HG02973 (cell line): ENCODE results near the gene LRRC8E.

Experiments used
- ATAC-seq: cut with Tn5 transposase; IDR thresholded peaks from one replicate; pipeline ENCODE4 v1.9.1; 2021; ENCODE audit warnings: moderate library complexity; ENCODE audit not compliant: unreplicated experiment

The LRRC8E gene

DNA sequence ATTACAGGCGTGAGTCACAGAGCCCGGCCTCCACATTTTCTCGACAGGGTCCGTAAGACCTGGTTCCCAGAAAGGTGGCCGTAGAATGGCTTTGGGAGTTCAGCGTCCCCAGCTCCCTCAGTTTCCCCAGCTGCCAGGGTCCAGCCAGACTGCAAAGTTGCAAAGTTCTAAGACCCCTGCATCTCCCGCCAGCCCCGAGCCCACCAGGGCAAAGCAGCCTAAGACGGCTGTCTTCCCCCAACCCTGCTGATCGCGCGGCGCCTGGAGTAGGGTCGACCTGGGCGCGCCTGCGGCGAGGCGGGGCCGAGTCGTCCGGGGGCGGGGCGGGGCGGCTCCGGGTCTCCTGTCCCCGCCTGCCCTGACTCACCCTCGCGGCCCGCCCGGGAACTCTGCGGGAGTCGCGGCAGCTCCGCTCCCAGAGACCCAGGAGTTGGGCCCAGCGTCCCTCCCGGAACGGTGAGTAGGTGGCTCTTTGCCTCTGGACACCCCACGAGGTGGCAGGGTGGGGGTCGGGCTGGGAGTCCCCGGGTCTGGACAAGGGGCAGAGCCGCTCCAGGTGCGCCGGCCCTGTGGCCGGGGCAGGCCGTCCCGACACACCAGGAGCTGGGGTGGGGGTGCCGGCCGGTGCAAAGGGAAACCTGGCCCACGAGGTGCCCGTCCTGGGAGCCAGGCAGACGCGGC, at the start of gene LRRC8E:
LRRC8E (plus strand) TSS at position 366 of the 681 bp plus-strand sequence. CDS start 7,094 bp downstream, outside the sequence.
- no peak for ATAC-seq

DNA sequence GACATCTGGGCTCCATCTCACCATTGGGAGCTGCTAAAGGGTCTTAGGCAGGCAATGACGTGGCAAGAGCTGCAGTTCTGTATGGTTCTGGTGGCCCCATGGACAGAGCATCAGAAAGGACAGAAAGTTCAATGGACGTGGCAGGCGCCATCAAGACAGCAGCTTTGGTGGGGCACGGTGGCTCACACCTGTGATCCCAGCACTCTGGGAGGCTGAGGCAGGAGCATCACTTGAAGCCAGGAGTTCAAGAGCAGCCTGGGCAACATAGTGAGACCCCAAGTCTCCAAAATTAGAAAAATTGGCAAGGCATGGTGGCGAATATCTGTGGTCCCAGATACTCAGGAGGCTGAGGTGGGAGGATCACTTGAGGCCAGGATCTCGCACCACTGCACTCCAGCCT, 48.8 kb upstream of the LRRC8E start:
- ATAC-seq: no peak

DNA sequence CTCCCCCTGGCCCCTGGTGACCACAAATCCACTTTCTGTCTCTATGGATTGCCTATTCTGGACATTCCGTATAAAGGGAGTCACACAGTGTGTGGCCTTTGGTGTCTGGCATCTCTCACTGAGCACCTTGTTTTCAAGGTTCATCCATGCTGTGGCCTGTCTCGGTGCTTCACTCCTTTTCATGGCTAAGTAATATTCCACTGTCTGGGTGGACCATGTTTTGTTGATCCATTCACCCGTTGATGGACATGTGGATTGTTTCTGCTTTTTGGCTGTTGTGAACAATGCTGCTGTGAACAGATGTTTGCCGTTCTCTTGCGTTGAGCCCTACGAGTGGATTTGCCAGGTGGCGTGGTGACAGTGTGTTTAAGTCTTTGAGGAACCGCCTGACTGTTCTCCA, 47.7 kb upstream of the LRRC8E start:
- ATAC-seq: no peak

DNA sequence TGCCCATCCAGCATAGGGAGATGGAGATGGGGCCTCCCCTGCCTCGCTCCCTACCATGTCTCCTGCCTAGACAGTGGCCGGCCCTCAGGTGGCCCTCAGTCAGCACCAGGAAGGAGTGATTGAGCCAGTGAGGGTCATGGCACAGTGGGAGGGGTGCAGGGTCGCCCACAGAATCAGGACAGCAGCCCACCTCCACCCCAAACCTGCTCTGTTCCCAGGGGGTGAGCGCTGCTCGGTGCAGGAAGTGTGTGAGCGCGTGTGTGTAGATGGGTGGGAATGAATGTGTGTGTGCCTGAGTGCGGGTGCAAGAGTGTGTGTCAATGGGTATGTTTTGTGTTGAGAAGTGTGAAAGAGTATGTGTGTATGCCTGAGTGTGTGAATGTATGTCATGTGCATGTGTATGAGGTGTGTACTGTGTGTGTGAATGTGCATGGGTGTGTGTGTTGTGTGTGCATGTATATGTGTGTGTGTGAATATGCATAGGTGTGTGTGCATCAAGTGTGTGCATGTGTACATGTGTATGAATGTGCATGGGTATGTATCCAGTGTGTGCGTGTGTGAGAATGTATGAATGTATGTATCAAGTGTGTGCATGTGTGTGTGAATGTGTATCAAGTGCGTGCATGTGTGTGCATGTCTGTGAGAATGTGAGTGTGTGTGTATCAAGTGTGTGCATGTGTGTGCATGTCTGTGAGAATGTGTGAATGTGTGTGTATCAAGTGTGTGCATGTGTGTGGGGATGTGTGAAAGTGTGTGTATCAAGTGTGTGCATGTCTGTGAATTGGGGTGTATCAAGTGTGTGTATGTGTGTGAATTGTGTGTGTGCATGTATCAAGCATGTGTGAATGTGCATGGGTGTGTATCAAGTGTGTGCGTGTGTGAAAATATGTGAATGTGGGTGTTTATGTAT, 46.3 kb upstream of the LRRC8E start:
- ATAC-seq: no peak

DNA sequence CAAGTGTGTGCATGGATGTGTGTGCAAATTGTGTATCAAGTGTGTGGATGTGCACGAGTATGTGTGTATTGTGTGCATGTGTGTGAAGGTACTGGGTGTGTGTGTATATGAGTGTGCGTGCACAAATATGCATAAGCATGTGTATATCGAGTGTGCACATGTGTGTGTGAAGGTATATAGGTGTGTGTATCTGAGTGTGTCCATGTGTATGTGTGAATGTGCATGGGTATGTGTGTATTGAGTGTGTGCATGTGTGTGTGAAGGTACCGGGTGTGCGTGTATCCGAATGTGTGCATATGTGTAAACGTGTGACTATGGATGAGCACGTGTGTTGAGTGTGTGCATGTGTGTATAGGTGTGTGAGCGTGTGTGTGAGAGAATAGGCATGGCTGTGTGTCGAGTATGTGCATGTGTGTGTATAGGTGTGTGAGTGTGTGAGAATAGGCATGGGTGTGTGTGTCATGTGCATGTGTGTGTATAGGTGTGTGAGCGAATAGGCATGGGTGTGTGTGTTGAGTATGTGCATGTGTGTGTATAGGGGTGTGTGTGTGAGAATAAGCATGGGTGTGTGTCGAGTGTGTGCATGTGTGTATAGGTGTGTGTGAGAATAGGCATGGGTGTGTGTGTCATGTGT, 45.5 kb upstream of the LRRC8E start:
- ATAC-seq: no peak

DNA sequence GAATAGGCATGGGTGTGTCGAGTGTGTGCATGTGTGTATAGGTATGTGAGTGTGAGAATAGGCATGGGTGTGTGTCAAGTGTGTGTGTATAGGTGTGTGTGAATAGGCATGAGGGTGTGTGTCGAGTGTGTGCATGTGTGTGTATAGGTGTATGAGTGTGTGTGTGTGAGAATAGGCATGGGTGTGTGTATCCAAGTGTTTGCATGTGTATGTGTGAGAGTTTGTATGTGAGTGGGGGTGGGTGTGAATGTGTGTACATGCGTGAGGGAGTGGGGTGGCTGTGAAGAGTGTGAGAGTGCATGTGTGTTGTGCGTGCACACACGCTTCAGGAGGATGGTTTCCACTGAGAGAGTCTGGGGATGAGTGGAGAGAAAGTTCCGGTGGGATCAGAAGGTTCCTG, 44.8 kb upstream of the LRRC8E start:
- ATAC-seq: no peak

DNA sequence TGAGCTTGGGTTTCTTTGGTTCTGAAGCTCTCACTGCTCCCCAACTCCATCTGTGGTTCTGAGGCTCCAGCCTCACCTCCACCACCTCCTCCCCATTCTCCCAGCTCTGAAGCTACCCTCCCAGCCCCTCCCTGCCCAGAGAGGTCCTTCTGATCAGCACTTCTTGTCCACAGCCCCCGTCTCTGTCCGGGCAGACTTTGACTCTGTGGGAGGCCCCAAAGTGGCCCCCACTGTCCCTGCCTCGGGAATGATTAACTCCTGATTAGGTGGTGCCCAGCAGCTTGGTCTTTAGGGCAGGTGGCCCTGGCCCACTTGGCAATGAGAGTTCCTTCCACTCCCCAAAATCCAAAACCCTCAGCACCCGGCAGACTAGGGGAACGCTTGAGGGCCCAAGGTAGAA, 43.9 kb upstream of the LRRC8E start:
- ATAC-seq: no peak

DNA sequence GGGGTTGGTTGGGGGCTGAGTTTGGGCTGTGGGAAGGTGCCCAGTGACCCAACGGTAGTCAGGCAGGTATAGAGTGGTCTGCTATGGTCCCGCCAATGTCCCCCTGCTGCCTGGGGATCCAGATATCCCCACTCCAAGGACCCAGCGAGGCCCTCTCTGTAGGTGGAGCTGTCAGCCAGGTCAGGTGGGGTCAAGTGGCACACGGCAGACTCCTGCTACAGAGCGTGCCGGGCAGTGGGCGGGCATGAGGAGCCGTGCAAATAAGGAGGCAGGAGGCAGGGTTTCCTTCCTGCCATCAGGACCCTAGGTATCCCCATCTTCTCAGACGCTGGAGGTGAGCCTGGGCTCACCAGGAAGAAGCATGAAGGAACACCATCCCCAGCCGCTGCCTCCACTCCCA, 43.4 kb upstream of the LRRC8E start:
- no peak for ATAC-seq

DNA sequence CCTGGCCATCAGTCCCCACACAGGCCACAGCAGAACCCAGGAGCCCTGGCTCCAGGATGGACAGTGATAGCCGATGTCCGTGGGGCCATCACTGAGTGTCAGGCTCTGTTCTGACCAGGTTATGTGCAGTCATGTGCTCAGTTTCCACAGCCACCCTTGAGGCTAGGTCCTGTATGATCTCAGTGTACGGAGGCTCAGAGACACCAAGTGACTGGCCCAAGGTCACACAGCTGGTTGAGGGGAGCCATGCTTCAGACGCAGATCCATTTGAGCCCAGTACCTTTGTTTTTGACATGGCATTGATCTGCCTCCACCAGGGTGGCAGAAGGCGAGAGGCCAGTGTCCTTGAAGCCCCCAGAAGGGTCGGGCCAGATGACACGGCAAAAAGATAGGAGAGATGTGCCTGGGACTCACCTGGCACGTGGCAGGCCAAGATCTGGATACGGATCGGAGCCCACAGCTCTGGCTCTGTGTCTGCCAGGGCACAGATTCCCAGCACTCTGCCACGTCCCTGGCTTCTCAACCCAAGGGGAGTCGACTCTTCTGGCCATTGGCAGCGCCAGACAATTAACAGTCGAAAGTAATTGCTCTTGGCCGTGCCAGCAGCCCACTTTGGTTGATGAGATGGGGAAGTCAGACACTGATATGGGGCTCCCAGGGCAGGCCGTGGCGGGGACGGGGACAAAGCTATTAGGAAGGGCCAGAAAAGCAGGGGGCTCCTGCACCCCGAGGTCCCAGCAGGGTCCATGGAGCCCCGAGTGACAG, 42.7 kb upstream of the LRRC8E start:
- ATAC-seq: no peak

DNA sequence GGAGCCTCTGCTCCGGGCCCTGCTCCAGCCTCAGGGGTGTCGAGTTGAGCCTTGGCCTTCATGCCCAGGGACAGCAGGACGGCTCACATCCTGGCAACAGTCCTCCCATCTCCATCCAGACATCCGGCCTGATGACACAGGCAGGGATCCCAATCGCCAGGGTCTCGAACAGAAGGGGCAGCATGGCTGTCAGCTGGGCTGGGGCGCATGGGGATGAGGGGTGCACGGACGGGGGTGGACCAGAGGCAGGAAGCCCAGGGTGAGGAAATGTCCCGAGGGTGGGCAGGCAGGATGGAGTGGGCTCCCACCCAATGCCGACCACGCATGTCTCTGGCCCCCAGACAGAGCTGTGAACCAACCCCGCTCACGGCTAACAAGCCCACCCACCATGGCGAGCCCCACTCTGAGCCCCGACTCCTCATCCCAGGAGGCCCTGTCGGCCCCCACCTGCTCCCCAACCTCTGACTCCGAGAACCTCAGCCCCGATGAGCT, 42.1 kb upstream of the LRRC8E start:
- no peak for ATAC-seq

DNA sequence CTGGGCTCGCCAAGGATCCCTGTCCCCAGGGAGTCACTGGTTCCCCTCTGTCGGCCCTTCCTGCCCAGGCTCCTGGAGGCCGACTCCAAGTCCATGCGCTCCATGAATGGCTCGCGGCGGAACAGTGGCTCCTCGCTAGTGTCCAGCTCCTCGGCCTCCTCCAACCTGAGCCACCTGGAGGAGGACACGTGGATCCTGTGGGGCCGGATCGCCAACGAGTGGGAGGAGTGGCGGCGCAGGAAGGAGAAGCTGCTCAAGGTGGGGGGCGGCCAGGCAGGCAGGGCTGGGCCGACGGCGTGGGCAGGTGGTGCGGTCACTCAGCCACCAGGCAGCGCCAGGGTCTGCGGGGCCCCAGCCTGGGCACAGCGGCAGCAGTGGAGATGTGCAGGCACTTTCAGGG, 40.6 kb upstream of the LRRC8E start:
- ATAC-seq: no peak

DNA sequence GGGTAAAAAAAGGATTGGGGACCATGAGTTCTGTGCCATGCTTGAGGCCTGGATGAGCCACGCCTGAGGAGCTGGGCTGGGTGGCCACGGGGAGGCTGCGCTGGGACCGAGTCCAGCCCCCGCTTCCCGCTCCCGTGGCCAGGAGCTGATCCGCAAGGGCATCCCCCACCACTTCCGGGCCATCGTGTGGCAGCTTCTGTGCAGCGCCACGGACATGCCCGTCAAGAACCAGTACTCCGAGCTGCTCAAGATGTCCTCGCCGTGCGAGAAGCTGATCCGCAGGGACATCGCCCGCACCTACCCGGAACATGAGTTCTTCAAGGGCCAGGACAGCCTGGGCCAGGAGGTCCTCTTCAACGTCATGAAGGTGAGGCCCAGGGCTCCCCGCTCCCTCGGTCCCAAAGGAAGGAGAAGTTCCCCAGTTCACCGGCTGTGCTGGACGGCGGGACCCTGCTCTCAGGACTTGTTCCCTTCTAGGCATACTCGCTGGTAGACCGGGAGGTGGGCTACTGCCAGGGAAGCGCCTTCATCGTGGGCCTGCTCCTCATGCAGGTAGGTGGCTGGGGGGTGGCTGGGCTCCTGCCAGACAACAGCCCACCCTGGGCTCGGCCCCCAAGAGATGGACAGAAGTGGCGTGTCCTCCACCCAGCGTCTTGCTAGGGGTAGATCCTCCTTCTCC, 39.4 kb upstream of the LRRC8E start:
- ATAC-seq: no peak

DNA sequence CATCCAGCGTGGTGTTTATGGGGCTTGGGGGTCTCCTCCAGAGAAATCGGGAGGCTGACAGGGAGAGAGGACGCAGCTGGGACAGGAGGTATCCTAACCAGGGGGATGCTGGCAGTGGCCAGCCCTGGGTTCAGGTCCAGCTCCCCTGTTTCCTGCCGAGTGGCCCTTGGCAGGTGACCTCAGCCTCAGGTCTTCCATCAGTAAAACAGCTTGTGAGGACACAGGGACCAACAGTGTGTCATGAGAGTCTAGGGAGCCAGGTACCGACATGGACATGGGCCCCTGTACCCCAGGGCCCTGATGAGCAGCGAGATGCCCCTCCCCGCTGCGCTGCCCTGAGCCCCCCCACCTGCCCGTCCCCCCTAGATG, 38.7 kb upstream of the LRRC8E start:
- no peak for ATAC-seq

DNA sequence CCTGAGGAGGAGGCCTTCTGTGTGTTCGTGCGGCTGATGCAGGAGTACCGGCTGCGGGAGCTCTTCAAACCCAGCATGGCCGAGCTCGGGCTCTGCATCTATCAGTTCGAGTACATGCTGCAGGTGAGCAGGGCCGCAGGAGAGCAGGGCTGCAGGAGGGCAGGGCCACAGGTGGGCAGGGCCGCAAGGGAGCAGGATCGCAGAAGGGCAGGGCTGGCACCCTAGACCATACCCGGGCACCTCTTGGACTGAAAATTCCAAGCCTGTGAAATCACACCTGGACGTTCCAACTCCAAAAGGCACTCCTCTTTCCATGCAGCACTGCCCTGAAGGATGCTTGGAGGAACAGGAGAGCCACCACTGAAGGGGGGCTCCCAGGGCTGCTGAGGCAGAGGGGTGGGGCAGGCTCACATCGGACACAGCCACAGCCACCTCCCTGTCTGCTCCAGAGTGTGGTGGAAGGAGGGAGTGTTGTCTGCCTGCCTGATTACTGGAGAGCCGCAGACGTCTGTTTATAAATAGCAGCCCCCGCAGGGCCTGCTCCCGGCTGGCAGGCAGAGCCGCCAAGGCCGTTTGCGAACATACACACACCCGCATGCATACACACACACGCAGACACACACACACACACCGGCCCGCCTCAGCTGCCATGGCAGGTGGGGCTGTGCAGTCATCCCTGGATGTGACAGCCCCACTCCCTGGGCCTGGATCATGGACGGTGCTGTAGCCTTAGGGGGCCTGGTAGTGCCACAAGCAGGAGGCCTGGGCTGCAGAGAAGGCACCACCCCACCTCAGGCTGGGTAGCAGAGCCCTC, 38.1 kb upstream of the LRRC8E start:
- no peak for ATAC-seq

DNA sequence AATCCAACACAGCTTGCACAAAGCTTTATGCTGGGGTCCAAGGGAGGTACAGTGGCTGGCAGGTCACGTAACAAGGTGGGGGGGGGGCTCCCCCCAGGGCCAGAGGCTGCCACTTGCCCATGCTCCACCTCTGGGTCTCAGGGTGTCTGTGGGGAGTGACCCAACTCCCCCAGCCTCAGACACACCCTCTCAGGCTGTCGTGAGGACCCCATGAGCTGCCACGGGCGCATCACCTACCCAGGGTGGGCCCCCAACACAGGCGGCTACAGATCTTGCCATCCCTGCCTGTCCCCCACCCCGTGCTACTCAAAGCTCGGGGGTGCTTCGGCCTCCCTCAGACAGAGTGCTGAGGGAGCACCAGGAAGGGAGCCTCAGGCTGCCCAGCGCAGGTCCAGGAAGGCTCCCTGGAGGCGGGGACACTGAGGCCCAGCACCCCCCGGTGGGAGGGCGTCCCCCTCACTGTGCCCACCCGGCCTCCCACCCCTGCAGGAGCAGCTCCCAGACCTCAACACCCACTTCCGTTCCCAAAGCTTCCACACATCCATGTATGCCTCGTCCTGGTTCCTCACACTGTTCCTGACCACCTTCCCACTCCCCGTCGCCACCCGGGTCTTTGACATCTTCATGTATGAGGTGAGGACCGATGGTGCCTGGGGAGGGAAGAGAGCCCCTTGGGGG, 37.2 kb upstream of the LRRC8E start:
- ATAC-seq: no peak

DNA sequence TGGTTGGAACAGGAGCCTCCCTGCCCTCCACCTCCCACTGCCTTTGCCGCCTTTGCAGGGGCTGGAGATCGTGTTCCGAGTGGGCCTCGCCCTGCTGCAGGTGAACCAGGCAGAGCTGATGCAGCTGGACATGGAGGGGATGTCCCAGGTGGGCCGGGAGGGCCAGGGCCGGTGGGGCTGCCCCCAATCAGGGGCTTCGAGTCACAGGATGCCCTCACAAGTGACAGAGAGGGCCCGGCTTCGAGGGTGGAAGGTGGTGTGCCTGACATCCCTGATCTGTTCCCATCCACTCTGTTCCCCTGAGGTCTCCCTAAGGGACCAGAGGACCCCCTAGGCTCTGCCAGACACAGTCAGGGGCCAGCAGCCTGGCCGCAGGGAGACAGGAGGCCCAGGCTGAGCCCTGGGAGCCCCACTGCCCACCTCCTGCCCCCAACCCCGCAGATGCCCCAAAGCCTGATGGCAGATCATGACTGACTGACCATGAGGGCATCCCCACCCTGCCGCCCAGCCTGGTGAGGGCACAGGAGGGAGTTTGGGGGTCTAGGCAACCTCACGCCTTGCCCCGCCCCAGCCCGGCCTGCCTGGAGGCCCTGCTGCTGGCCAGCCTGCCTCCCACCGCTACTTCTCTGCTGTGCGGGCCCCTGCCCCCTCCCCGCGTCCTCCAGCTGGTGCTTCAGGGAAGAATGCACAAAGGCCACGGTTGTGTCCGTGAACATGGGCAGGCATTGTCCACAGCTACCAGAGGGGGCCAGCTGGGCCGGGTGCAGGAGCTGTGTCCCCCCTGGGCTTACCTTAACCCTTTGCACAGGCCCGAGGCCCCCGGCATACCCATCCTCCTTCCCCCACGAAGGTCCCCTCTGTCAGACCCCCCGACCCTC, 36.4 kb upstream of the LRRC8E start:
- ATAC-seq: no peak

DNA sequence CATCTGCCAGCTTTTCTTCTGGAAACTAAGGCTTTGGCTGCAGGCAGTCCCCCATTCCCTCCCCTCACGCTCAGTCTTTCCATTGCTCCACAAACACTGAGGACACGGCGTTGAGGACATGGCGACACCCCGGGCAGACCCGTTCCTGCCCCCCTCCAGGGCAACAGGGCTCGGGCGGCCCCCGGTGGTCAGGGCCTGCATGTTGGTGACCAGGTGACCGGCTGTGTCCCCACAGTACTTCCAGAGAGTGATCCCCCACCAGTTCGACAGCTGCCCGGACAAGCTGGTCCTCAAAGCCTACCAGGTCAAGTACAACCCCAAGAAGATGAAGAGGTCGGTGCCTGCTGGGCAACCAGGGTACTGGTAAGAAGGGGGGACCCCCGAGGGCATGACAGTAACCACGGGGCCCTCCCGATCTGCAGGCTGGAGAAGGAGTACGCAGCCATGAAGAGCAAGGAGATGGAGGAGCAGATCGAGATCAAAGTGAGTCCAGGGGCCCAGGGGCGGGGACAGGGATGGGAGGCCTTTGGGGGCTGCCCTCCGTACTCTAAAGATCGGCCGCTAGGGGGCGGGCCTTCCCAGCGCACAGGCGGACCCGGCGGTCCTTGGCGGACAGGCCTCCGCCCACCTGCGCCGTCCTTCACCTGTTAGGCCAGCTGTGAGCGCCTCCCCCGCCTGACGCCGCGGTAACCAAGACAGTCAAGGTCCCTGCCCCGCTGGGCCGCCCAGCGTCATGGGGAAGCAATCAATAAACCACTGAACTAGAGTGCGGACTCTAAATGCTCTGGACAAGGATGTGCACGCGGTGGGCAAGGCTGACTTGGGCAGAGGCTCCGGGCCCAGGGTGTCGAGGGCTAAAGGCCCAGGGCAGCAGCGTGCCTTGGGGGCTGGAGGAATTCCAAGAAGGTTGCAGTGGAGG, 35.2 kb upstream of the LRRC8E start:
- ATAC-seq: no peak
